GM10847 (cell line): ENCODE measurements around the gene TEPSIN.

Experiments used
- POLR2A ChIP-seq: IDR thresholded peaks from 2 replicates; pipeline ENCODE4 v1.6.1; 2011; ENCODE audit not compliant: insufficient read length; ENCODE audit errors: extremely low read depth

Gene TEPSIN

GRCh38 chr17:81276781-81277180, 37.9 kb upstream of the TEPSIN start:
- no peak for TF ChIP-seq POLR2A

GRCh38 chr17:81274471-81274855, 35.6 kb upstream of the TEPSIN start:
- no peak for TF ChIP-seq POLR2A

- no peak for TF ChIP-seq POLR2A
These were observed 35.0 kb upstream of the TEPSIN start for GRCh38 chr17:81273698-81274470.

GRCh38 chr17:81272616-81273015, 33.8 kb upstream of the TEPSIN start:
- no peak for TF ChIP-seq POLR2A

- no peak for TF ChIP-seq POLR2A
These were observed 32.4 kb upstream of the TEPSIN start for GRCh38 chr17:81271226-81271625.

GRCh38 chr17:81270279-81270678, 31.4 kb upstream of the TEPSIN start:
- TF ChIP-seq POLR2A: no peak

- TF ChIP-seq POLR2A: no peak
These were observed 28.7 kb upstream of the TEPSIN start for GRCh38 chr17:81267390-81268067.

GRCh38 chr17:81265576-81265975, 26.7 kb upstream of the TEPSIN start:
- no peak for TF ChIP-seq POLR2A

- no peak for TF ChIP-seq POLR2A
These were observed 25.8 kb upstream of the TEPSIN start for GRCh38 chr17:81264640-81265039.

GRCh38 chr17:81263371-81264181, 24.7 kb upstream of the TEPSIN start:
- TF ChIP-seq POLR2A: no peak

- TF ChIP-seq POLR2A: no peak
These were observed 22.9 kb upstream of the TEPSIN start for GRCh38 chr17:81261582-81262336.

- TF ChIP-seq POLR2A: no peak
These were observed 22.2 kb upstream of the TEPSIN start for GRCh38 chr17:81261096-81261495.

- no peak for TF ChIP-seq POLR2A
These were observed 21.8 kb upstream of the TEPSIN start for GRCh38 chr17:81260641-81261040.

- TF ChIP-seq POLR2A: no peak
These were observed 21.3 kb upstream of the TEPSIN start for GRCh38 chr17:81260171-81260570.

GRCh38 chr17:81259058-81259605, 20.3 kb upstream of the TEPSIN start:
- no peak for TF ChIP-seq POLR2A

GRCh38 chr17:81258292-81258691, 19.4 kb upstream of the TEPSIN start:
- no peak for TF ChIP-seq POLR2A
